Sigmoid colon (tissue), 7 donors: ENCODE data around the gene AUNIP. TPM values are rescaled to one million over a fixed set of nuclear protein-coding genes. Genes with fewer than 3 reads are reported as not detected.

Source experiments
- DNase-seq: peaks from one replicate; pipeline ENCODE4 v3.0.0-alpha.2; 2019
- H3K27ac ChIP-seq, 4 donors: fragments of 200-600 bp; sonication (generic); one replicate each; pipeline ENCODE4 v1.5.1; 2016 to 2019; ENCODE audit warnings: mild to moderate bottlenecking in 1 of 4
- H3K27me3 ChIP-seq, 3 donors: fragments of 200-600 bp; sonication (generic); one replicate each; pipeline ENCODE4 v1.5.1; 2019; ENCODE audit warnings: mild to moderate bottlenecking in 1 of 3
- H3K36me3 ChIP-seq, 4 donors: fragments of 200-600 bp; sonication (generic); one replicate each; pipeline ENCODE4 v1.5.1; 2016 to 2019
- H3K4me1 ChIP-seq, 4 donors: fragments of 200-600 bp; sonication (generic); one replicate each; pipeline ENCODE4 v1.5.1; 2017 to 2019
- H3K4me3 ChIP-seq, 4 donors: fragments of 200-600 bp; sonication (generic); one replicate each; pipeline ENCODE4 v1.5.1; 2017 to 2019; ENCODE audit warnings: mild to moderate bottlenecking in 2 of 4, moderate library complexity in 1 of 4
- H3K9me3 ChIP-seq, 4 donors: fragments of 200-600 bp in 3 of 4; sonication (generic) in 3 of 4; one replicate each; pipeline versions ENCODE4 v1.5.1 to v1.6.1; 2013 to 2019
- CTCF ChIP-seq, 4 experiments: fragments of 450-650 bp in 3 of 4; fragments of 200-600 bp in 1 of 4; IDR thresholded peaks; one replicate each; pipeline ENCODE4 v1.5.1; 2016 to 2019; ENCODE audit warnings: antibody characterized with exemption in 4 of 4, mild to moderate bottlenecking in 3 of 4, moderate library complexity in 2 of 4
- EP300 ChIP-seq, 4 donors: sonication (generic); formaldehyde crosslinking; IDR thresholded peaks; one replicate each; pipeline ENCODE4 v1.6.1; 2017; ENCODE audit warnings: antibody characterized with exemption in 4 of 4
- POLR2A ChIP-seq, 2 donors: fragments of 450-650 bp; IDR thresholded peaks; one replicate each; pipeline ENCODE4 v1.6.1; 2016; ENCODE audit warnings: antibody characterized with exemption in 2 of 2, mild to moderate bottlenecking in 2 of 2, moderate library complexity in 2 of 2
- POLR2AphosphoS5 ChIP-seq, 4 donors: sonication (generic); formaldehyde crosslinking; IDR thresholded peaks; one replicate each; pipeline ENCODE4 v1.6.1; 2017; ENCODE audit warnings: antibody characterized with exemption in 4 of 4
- WGBS, 2 donors: extraction: QIAGEN DNeasy Blood & Tissue Kit; methylation state at CpG; one replicate each; pipeline ENCODE4 v1.1.7; 2013; 5-methylcytosine and 5-hydroxymethylcytosine counted together
- intact Hi-C: fragments of 100-400 bp; cut with DNase I; formaldehyde crosslinking; loops from one replicate; pipeline ENCODE4 v1.15.1; 2023
- polyA plus RNA-seq, 3 donors: library from polyadenylated mRNA; stranded (reverse); fragments of 200-250 nt; gene quantifications; one replicate each; pipeline ENCODE4 v1.2.3, GENCODE V29; 2013
- total RNA-seq, 4 donors: library from RNA; depleted of rRNA; stranded (reverse); fragments of >200 nt; gene quantifications; one replicate each; pipeline ENCODE4 v1.1.0, GENCODE V29; 2016
- donor health status: healthy with polysubstance abuse.
- donor health status: Bipolar disorder and iron deficiency.
- donor health status: healthy.

The AUNIP gene
- total and polyA plus RNA-seq, 7 donors, result 0.46 to 1.9 TPM; not detected in 5

GRCh38 chr1:25906644-25907300, 47.5 kb upstream of the AUNIP start:
- intact Hi-C loops, result loop anchor here (1.0 kb wide), 1 partner anchor 92 kb away; the partner anchor contains the start of gene PAFAH2
- TF ChIP-seq CTCF (IDR thresholded peaks at IDR 0.05), result no peak
- TF ChIP-seq POLR2A (IDR thresholded peaks at IDR 0.05), result no peak
- TF ChIP-seq EP300 (IDR thresholded peaks at IDR 0.05), result no peak
- no peak for TF ChIP-seq POLR2AphosphoS5 (IDR thresholded peaks at IDR 0.05)
- Histone ChIP-seq H3K9me3 (no peaks in the 10 kb centered on the region), H3K27me3 (no peaks in the 10 kb centered on the region), H3K4me3 (peak overlapping the region; percentile 61 to 75 (median 68)), H3K27ac (peak overlapping the region; percentile 76 to 79 (median 78)), H3K36me3 (peaks cover 0 to 13% (median 2%) of the 10 kb centered on the region in 4 donors), H3K4me1 (peaks cover 0 to 29% (median 20%) of the 10 kb centered on the region in 4 donors)
- 7 to 17% methylated on average over 34 of the region's 34 CpGs for WGBS, 2 donors
- DNase-seq, result no peak

- Histone ChIP-seq H3K36me3 (peaks cover 0 to 21% (median 5%) of the 10 kb centered on the region in 4 donors), H3K4me3 (peak within 1 kb of the TSS; percentile 61 to 75 (median 68)), H3K27me3 (no peaks in the 10 kb centered on the region), H3K27ac (peak within 1 kb of the TSS; percentile 76 to 79 (median 78)), H3K4me1 (peaks cover 0 to 29% (median 20%) of the 10 kb centered on the region in 4 donors), H3K9me3 (no peaks in the 10 kb centered on the region)
- peak; percentile 97 for DNase-seq
- WGBS, 2 donors, result 0 to 1% methylated on average over 102 of the region's 102 CpGs
- TF ChIP-seq CTCF (IDR thresholded peaks at IDR 0.05) (no peak), POLR2A (IDR thresholded peaks at IDR 0.05) (peak; percentile 53 to 68), EP300 (IDR thresholded peaks at IDR 0.05) (no peak), POLR2AphosphoS5 (IDR thresholded peaks at IDR 0.05) (peak; percentile 95 to 99 (median 98))
- intact Hi-C loops, result loop anchor here (1.0 kb wide), 1 partner anchor 92 kb away; the partner anchor contains the start of gene PAFAH2
Observed at GRCh38 chr1:25905680-25906643, 46.7 kb upstream of the AUNIP start, which contains the start of gene STMN1. Gene STMN1, minus strand, starts transcription at chr1:25906419. Its CDS starts 1,743 bp downstream, at chr1:25904676.

GRCh38 chr1:25904943-25905679, 45.9 kb upstream of the AUNIP start:
- intact Hi-C loops, result loop anchor here (5.0 kb wide), 1 partner anchor 207 kb away; the partner anchor contains the start of gene PDIK1L

More at GRCh38 chr1:25904943-25905679, 45.9 kb upstream of the AUNIP start:
- Histone ChIP-seq H3K27ac (peak overlapping the region; percentile 76 to 79 (median 78)), H3K4me3 (peak overlapping the region; percentile 61 to 75 (median 68)), H3K36me3 (peaks cover 0 to 30% (median 6%) of the 10 kb centered on the region in 4 donors), H3K27me3 (no peaks in the 10 kb centered on the region), H3K4me1 (peaks cover 0 to 29% (median 20%) of the 10 kb centered on the region in 4 donors), H3K9me3 (no peaks in the 10 kb centered on the region)
- no peak for TF ChIP-seq EP300 (IDR thresholded peaks at IDR 0.05)
- no peak for TF ChIP-seq CTCF (IDR thresholded peaks at IDR 0.05)
- no peak for TF ChIP-seq POLR2AphosphoS5 (IDR thresholded peaks at IDR 0.05)
- no peak for TF ChIP-seq POLR2A (IDR thresholded peaks at IDR 0.05)
- peak; percentile 97 for DNase-seq
- WGBS, 2 donors, result 1 to 2% methylated on average over 34 of the region's 34 CpGs
